Skin of body (tissue), 2 donors: Measurements from ENCODE around the gene TP63. TPM values are rescaled to one million over a fixed set of nuclear protein-coding genes. Genes with fewer than 3 reads are reported as not detected.

ENCODE experiments used
- DNase-seq: peaks from one replicate; lab custom pipeline; 2025; lab: John Stamatoyannopoulos, UW
- total RNA-seq: library from RNA; depleted of rRNA; stranded (reverse); fragments of >200 nt; gene quantifications from one replicate; pipeline ENCODE4 v1.2.3, GENCODE V29; 2014

Gene TP63
- total RNA-seq, 1 donor from 2014 or later = 86.9 TPM

DNA sequence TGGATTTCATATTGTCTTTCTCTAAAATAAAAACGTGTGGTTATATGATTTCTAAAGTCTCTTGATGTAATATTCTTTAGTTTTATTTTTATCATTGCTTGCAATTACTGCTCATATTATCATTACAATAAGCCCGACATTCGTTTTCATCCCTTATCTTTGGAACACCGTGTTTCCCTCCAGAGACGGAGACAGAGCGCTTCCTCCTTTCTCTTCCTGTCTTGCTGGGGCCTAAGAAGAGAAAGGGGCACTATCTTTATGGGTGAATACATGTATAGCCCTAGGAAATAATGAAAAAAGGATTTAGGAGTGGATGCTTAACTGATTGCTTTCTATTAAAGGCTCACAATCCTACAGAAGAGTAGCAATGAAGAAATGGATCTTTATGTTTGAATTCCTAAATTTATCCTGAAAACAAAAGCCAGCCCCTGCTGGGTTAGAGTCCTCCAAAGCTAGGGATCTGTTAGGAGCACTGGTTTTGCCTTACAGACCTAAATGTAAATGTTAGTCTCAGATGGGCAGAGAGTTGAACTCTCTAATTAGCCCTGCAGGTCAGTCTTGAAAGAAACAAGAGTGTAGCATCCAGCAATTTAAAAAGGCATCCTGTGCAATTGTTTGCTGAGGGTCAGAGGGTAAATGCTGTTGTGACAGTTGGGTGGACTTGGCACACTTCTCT, 145.1 kb downstream of the TP63 start:
- no peak for DNase-seq

DNA sequence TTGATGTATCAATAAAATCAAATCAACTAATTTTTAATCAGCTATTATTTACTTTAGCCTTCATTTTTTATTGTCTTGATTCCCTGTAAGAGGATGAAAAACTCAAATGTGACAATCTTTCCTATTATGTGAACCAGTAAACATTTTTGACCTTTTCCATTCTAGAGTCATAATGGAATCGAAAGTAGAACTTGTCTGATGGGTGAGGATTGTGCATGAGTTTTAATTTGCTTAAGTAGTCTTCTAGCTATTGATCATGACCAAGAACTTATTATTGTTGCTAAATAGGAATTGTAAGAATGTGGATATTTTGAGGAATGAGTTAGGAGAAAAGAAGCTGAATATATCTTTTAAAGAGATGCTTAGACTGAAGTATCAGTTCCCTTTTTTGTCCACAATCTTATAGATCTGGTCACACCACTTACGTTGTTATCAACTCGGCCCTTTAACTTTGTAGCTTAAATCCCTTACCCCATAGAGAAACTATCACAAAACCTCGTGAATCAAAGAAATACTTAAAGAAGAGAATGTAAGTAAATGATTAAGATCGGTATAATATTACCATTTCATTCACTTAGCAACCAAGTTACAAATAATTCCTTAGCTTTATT, 147.3 kb downstream of the TP63 start:
- no peak for DNase-seq

DNA sequence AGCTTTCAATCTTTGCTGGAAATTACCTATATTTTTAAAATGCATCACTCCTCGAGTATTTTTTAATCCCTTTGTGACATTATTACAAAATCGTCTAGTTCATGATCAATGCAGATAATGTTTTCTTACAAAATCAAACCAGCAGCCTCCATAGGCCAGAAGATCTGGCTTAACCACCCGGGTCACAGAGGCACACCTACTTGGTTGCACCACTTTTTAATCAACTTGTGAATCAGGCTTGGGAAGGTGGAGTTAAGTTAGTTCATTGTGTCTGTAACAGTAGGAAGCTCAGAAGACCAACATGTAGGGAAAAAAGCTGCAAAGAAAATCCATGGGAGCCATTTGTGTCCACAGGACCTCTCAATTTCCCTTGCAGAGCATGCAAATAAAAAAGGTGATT, 148.0 kb downstream of the TP63 start:
- DNase-seq = no peak

DNA sequence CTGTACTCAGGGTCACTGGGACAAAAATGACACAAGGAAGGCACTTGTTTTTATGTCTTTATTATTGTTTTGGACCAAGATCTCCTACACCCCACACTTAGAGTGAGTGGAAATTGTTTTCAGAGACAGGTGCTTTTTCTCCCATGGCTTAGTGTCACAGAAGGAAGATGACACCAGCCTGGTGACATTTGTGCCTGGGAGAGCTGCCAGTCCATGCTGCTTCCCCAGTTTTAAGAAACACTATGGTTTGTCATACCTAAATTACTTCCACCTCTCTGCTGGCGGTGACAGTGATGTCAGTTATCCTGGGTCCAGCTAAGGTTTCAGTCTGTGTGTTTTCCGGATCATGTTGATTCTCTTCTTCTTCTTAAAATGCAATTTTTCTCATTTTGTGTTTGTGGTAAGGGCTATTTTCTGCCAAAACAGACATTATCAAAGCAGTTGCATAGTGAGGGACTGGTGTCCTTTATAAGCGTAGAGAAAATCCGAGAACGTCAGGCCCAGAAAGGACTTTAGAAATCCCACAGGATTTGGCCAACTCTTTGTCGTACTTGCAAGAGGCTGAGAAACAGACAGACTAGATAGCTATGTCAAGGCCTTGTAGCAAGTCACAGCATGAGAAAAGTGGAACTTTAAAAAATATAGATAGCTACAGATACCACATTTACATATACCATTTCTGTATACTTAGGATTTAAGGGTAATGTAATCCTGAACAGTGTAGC, 149.5 kb downstream of the TP63 start:
- no peak for DNase-seq

DNA sequence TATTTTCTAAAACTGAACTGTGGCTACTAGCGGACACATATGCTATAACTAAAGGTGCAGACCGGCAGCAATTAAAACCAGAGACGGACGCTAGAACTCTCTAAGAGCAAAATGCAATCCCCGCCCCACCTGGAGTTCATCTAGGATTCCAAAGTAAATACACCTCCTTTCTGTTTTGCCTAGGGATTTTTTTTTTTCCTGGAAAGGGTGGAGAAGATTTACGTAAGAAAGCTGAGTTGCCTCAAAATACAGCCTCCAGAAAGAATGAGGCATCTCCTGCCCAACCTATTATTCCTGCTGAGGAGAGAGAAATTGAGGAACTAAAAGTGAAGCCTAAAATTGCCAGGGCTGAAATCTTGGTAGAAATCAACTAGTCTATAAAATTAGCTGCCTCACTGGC, 150.2 kb downstream of the TP63 start:
- no peak for DNase-seq

DNA sequence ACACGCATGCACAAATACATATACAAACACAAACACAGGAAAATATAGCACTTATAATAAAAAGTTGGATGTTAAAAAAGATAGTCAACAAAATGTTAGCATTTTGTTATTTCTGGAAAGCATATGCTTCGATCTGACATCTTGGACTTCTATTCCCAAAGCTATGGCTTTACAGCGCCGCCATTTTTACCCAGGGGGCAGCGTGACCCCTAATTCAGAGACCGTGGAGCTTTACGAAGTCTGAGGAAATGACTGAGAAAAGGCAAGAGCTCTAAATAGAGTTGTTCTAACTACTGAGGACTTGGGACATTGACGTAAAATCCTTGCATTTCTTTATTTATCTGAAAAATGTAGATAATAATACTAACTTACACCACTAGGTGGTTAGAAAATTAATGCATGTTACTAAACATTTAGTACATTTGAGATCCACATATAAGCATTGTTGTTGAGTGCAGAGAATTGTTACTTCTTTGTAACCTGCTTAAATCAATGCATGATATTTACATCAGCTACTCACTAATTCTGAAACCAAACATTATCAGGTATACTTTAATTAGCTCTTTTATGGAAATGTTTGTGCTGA, 155.4 kb downstream of the TP63 start:
- no peak for DNase-seq

DNA sequence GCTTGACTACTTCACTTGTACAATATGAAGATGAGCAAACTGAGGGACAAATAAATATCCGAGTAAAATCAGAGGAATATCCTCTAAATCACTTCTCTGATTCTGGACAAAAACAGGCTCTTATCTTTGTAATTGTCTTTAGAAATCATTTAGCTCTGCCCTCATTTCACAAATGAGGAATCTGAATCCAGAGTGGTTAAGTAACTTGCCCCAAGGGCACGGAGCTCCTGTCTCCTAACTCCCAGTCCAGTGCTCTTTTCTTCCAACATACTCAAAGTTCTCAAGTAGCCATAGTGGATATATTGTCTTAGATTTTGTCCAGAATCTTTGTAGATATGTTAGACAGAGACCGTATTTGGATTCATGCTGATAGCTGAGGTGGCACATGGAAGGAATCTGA, 156.0 kb downstream of the TP63 start:
- DNase-seq = no peak

DNA sequence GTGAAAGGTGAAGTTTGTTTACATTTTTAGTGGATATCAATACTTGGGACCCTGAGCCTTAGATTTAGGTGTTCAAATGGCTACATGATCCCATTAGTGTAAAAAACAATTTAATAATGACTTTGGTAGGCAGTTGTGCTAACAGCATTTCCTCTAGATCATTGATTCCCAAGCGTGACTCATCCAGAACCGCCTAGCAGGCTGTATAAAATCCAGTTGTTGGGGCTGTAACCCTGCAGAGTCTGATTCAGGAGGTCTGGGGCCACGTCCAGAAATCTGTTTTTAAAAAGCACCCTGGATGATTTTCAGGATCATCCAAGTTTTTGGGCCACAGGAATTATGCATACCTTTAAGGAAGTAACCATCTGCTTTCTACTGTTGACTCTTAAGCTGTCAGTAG, 156.4 kb downstream of the TP63 start:
- no peak for DNase-seq

DNA sequence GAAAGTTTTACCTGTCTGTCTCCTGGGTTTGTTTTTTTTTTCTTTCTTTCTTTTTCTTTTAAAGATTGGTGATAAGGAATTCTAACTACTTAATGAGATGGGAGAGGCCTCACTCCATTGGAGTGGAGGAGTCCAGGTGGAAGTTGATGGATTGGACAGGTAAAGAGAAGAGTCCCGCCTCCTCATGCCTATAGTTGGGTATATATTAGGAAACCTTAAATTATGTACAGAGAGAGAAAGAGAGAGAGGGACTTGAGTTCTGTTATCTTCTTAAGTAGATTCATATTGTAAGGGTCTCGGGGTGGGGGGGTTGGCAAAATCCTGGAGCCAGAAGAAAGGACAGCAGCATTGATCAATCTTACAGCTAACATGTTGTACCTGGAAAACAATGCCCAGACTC, 158.2 kb downstream of the TP63 start:
- DNase-seq = no peak

DNA sequence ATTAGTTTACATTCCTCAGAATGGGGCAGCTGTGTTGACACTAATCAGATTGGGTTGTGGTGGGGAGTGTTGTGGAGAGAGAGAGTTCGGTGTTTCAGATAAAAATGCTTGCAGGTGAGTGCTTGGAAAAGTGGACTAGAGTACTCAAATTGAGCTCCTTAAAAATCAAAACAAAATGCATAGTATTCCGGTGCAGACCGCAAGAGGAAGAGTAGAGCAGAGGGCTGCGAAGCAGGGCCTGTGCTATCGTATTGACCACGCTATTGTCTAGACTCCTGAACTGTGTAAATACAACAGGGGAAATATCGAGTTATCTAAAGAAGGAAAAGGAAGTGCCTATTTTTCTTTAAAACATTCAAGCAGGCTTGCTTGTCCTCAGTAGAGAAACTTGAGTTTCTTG, 159.5 kb downstream of the TP63 start:
- DNase-seq = no peak

DNA sequence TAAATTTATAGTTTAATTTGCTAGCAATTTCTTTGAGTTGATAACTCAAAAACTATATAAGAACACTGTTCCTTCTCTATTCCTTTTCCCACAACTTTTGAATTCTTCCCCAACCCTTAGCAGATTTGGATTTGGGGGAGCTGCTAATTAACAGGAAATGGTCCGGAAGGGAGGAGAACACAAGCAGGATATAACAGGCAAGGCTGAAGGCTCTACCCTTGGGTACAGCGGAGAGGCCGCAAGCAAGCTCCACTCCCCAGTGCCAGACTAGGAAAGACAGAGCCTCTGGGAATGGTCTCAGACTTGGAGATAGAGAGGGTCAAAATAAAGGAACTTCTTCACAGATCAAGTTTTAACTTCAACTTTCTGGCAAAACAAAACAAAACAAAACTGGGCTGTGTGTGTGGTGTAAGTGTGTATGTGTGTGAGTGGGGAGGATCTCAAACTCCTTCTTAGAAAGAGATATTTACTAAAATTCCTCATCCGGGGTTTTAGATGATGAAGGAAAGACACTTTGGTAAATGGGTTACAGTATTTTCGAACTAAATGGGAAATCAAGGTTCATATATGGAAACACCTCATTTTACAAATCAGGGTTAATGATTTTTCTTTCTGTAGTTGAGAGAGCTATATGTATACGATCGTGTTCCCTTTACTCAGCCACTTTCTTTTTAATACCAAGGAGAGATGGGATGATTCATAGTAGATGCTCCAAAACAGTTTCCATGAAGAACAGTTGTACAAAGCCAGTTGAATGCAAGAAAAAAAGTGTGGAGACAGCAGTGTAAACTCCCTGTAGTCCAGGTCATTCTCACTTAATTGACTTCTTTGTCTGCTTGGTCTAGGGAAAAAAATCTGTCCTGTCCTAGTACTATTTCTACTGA, 161.1 kb downstream of the TP63 start:
- no peak for DNase-seq

DNA sequence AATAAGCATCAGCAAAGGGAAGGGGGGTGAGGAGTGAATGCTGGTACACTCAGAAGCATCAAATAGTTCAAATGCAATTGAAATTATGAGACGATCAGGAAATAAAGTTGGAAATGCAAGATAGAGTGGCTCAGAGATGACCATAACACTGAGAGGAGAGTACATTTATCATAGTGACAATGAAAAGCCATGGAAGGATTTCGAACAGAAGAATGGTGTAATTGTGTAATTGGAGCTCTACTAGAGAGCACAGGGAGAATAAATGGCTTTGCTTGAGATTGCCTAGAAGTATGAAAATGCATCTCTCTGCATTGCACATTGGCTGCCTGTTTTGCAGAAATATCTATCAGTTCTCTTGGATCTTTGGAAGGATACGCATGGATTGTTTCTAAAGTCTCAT, 163.3 kb downstream of the TP63 start:
- no peak for DNase-seq

DNA sequence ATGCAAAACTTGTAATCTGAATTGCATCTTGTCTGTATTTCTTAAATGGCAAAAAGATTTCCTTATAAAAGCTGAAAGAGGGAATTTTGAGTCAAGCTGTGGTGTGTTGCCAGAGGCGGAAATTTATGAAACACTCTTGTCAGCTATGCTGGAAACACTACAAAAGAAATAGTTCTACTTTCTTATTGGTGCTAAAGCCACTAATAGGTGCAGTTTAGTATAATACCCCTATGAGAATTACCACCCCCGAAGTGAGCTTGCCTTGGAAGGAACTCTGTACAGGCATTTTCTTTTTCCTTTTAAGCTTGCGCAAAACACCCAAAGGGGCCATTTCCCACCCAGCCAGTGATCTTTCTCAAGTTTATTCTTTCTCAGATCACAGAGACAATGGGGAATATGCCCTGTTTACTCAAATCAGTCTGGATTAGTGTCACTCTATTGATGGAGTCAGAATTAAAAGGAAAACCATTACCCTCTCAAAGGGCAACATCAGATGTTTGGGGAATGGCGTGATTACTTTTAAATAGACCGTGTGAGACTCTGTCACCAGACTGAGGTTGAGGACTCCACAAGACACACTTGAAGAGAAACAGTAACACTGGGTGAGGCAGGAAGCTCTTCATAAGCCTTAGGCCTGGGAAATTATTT, 166.0 kb downstream of the TP63 start:
- no peak for DNase-seq

DNA sequence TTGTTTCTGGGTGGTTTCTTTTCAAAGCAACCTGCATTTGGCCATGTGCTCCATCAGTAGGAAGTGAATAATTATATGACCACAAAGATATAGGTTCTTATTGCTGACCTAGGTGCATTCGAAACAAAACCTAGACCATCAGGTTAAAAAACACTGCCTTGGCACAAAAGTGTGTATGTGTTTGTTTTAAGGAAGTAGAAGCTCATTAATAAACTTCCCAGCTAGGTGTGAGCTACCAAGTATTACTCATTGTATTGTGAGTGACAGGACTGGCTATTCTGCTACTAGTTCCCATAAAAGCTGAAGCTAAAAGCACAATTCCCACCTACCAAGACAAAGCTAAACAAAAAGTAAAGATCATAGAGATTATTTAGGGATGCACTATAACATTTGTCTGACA, 168.2 kb downstream of the TP63 start:
- no peak for DNase-seq

DNA sequence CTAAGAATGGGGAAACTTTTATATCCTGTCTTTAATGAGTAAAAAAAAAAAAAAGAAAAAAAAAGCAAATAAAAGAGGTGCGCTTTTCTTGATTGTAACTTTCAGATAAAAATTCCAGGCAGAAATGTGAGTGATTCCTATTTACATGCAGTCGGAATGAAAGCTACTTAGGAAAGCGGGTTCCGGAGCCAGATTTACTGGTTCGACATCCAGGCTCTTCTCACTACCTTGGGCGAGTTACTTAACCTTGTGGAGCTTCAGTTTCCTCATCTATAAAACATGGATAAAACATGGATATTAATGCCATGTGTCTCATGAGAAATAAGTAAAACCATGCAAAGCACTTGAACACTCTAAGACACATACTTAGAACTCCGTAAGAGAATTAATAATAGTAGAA, 169.2 kb downstream of the TP63 start:
- no peak for DNase-seq

DNA sequence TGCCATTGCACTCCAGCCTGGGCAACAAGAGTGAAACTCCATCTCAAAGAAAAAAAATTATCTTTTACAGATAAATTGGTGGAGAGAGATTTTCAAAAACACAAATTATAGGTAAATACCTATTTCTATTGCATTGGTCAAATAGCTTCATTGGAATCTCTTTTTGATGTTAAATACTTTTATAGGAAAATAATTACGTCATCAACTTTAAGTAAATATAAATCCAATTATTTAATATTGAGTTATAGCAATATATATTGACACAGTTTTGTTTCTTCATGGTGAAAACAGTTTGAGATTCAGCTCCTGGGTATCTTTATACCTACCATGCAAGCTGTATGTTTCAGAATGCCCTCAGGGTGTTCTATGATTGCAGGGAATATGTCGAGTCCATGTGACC, 172.1 kb downstream of the TP63 start:
- no peak for DNase-seq

DNA sequence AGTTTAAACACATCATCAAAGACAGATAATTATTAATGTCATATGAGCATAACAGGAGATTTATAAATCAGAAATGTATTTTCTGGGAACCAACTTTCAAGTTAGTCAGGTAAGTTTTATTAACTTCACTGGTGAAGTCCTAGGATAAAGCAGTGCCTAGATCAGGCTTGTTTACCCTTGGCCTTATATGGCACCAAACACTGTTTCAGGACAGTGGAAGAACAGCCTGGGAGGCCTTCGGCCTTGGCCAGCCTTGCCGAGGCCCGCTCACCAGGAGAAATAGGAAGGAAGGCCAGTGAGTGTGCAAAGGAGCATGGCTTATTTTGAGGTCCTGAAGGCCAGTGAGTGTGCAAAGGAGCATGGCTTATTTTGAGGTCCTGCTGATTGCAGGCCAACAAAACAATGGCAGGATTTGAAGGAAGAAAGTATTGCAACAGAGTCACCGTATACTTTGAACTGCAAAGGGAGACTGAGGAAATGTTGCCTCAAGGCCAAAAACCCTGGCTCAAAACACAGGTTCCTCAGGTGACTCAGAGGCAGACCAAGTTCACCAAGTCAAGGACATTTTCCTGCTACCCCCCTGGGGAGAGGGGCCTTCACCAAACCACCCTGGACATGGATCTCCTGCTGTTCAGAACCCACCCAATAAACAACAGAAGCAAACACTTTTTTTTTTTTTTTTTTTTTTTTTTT, 174.3 kb downstream of the TP63 start:
- no peak for DNase-seq

DNA sequence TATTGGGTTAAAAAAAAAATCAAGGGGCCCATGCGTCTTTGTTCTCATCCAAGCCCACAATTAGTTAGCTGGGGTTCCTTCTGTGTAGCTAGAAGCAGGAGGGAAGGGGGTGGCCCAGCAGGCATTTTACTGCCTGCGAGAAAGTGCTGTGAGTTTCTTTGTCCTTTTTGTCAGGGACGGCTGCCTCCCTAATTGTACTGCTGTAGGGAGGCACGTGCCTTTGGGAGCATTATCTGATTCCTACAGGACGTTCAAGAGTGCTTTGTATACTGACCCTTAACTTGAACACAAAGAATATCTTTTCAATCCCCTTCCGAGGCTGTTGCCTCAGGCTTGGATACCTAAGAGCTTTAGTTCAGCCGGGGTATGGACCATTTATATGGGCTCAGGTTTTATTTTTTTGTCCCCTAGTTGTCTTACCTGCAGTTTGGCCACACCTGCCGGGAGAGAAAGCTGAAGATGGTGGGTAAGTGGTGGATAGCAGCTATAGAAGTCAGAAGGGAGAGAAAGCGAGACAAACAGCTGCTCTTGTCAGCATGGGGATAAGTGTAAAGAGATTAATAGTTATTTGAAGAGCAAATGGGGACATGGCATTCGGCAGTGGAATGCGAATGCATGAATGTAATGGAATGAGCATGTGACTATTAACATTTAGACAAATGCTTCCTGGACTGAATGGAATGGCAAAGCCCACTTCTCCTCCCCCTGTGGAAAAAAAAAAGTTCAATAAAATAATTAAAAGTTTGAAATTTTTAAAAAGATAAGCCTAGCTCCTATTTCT, 175.2 kb downstream of the TP63 start:
- no peak for DNase-seq

DNA sequence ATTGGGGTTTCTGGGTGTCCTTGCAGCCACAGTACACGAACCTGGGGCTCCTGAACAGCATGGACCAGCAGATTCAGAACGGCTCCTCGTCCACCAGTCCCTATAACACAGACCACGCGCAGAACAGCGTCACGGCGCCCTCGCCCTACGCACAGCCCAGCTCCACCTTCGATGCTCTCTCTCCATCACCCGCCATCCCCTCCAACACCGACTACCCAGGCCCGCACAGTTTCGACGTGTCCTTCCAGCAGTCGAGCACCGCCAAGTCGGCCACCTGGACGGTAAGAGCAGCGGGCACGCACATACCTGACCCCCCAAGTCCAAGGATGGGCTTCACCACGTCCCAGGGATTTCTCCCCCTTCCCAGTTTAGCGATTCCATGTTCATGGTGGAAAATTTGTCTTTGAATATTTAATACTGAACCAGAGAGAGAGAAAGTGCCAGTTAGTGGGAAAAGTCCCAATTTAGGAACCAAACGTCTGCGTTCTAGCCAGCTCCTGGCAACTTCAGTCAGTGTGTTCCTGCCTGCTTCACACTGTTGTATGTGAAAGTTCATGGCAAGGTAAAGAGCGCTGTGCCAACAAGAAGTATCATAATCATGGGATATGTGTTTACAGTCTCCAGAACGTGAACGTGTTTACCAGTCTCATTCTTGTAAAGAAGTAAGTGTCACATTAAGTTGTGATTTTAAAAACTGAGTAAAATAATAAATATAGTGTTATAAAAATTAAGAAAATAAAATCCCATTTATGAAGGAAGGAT, 177.2 kb downstream of the TP63 start:
- no peak for DNase-seq
